ENCODE data around the gene ZCCHC4. TPM values are rescaled to one million over a fixed set of nuclear protein-coding genes. Genes with fewer than 3 reads are reported as not detected.
A peak's percentile ranks its signal among the peaks of the same experiment; 100 is the strongest.

ZCCHC4 gene, protein sequence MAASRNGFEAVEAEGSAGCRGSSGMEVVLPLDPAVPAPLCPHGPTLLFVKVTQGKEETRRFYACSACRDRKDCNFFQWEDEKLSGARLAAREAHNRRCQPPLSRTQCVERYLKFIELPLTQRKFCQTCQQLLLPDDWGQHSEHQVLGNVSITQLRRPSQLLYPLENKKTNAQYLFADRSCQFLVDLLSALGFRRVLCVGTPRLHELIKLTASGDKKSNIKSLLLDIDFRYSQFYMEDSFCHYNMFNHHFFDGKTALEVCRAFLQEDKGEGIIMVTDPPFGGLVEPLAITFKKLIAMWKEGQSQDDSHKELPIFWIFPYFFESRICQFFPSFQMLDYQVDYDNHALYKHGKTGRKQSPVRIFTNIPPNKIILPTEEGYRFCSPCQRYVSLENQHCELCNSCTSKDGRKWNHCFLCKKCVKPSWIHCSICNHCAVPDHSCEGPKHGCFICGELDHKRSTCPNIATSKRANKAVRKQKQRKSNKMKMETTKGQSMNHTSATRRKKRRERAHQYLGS
- total RNA-seq: 35.8 TPM

DNA sequence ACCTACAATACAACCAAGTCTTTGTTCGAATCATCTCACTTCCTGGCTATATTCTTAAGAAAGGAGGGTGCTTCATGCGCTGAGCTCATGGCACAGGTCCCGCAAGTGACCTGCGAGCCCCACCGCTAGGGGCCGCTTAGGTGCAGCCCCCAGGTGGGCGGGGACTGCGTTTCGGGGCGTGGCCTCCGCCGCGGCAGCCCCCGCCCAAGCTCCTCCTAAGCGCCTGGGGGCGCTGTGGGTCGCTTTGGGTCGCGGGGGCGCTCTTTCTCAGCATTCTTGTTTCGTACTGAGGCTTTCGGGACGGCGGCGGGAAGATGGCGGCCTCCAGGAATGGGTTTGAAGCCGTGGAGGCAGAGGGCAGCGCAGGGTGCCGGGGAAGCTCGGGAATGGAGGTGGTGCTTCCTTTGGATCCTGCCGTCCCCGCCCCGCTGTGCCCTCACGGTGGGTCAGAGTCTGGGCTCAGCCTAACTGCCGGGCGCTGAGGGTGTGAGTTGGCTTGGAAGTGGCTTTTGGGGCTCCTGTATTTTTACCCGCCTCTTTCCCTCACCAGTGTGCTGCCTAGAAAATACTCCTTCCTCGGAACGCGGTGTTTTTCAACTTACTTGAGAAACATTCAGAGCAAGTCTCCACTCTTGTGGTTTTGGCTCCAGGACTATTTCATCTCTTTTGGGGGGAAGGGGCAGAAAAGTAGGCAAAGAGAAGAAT lies at the start of gene ZCCHC4:
TSS of gene ZCCHC4 (plus strand) at position 279 of the 705 bp plus-strand sequence. CDS start at position 315, 36 bp downstream.
- peak; percentile 97 for DNase-seq

GRCh38 chr4:25271866-25272265 lies 40.7 kb upstream of the ZCCHC4 start:
- no peak for DNase-seq

DNA sequence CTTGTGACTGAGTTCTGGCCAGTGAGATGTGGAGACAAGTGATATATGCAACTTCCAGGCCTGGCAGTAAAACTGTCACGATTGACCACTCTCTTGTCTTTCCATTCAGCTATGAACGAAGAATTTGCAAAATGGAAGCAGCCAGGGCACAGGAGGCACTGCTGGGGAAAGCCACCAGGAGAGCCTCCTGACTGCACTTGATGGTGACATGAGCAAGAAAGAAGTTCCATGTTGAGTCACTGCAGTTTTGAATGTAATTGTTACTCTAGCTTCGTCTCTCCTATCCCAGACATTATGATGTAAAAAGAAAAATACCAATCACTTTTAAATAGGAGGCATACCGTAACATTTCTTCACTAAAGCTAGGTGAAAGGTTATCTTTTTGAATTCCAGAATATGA lies 32.4 kb upstream of the ZCCHC4 start:
- DNase-seq: no peak

- no peak for DNase-seq
These were observed 28.6 kb upstream of the ZCCHC4 start for GRCh38 chr4:25283948-25284347.

DNA sequence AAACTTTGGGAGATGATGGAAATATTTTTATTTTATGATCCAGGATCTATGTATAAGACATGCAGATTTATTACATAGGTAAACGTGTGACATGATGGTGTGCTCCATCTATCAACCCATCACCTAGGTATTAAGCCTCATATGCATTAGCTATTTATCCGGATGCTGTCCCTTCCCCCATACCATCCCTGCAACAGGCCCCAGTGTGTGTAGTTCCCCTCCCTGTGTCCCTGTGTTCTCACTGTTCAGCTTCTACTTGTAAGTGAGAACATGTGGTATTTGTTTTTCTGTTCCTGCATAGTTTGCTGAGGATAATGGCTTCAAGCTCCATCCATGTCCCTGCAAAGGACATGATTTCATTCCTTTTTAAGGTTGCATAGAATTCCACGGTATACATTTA lies 28.1 kb upstream of the ZCCHC4 start:
- no peak for DNase-seq

DNA sequence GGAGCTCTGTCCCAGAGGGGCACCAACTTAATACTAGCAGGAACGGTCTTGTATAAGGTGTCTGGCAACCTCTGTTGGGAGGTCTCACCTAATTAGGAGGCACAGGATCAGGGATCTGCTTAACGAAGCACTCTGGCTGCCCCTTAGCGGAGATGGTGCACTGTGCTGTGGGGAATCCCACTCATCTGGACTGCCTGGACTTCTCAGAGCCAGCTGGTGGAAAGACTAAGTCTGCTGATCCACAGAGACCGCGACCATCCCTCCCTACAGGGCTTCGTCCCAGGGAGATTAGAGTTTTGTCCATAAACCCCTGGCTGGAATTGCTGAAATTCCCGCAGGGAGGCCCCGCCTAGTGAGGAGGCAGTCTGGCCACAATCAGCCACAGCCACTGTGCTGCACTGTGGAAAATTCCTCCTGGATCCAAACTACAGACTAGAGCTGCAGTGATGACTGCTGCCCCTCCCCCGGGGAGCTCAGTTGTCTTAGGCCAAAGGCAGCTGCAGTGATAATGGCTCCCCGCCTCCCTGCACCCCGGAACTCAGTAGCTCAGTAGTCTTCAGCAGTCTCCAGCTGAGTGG lies 22.0 kb upstream of the ZCCHC4 start:
- no peak for DNase-seq

- DNase-seq: no peak
These were observed 21.3 kb upstream of the ZCCHC4 start for GRCh38 chr4:25291158-25291733.

DNA sequence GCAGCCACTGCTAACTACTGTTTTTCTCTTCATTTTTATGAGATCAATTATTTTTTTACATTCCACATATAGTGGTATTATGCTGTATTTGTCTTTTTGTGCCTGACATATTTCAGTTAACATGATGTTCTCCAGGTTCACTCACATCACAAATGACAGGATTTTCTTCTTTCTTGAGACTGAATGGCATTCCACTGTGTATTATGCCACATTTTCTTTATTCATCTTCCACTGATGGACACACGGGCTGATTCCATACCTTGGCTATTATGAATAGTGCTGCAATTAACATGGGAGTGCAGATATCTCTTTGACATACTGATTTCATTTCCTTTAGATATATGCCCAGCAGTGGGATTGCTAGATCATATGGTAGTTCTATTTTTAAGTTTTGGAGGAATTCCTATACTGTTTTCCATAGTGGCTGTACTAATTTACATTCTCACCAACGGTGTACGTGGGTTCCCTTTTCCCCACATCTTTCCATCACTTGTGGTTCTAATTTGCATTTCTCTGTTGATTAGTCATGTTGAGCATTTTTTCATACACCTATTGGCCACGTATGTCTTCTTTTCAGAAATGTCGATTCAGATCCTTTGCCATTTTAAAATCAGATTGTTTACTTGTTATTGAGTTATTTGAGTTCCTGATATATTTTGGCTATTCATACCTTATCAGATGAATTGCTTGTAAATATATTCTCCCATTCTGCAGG lies 14.9 kb upstream of the ZCCHC4 start:
- no peak for DNase-seq

DNA sequence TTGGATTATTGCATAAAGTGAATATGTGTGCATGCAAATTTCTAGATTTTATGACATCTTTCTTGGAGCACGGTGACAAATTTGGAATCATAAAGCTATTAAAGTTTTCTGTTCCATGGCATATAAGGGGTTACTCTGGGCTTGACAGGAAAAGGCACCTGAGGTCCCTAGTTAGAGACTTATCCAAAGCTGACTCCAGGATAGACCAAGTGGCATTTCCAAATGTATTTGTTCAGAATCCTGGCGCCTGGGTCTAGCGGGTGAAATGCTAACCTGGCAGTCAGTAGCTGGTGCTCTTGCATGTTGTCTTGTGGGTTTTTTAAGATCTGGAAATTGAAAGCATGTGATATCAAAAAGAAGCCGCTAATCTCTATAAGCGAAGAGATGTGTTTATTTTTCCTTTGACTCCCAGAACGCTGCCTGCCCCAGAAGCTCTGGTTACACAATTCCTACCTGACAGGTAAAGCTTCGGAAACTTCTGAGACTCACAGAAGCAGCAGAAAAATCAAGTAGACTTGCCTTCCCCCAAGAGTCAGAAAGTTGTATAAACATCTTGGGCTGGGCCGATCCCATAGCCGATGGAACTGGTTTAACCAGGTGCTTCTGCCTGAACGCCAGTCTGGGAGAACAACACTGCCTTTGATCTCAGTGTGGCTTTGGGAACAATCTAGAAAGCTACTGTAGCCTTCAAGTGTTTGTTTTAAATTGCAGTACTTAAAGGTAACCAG lies 12.9 kb upstream of the ZCCHC4 start:
- peak; percentile 64 for DNase-seq

DNA sequence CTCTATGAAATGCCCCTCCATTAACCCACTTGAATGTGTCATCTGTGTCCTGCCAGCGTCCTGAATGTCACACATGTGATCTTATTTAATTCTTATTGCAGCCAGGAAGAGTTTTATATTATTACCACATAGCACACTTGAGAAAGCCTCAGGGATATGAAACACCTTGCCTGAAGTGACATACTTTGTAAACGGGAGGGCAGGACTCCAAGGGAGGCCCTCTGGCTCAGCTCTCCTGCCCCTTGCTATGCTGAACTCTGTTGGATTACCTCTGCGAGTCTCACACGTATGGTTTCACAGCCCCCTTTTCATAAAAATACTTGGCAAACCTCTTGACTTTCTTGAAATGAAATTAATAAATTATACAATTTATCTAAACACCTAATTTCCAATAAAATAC lies 11.1 kb upstream of the ZCCHC4 start:
- no peak for DNase-seq

GRCh38 chr4:25302626-25303025 lies 9.9 kb upstream of the ZCCHC4 start:
- no peak for DNase-seq

- DNase-seq: no peak
These were observed 9.0 kb upstream of the ZCCHC4 start for GRCh38 chr4:25303578-25303977.

GRCh38 chr4:25306518-25307057 lies 6.0 kb upstream of the ZCCHC4 start:
- no peak for DNase-seq

GRCh38 chr4:25307596-25307995 lies 5.0 kb upstream of the ZCCHC4 start:
- peak; percentile 19 for DNase-seq

DNA sequence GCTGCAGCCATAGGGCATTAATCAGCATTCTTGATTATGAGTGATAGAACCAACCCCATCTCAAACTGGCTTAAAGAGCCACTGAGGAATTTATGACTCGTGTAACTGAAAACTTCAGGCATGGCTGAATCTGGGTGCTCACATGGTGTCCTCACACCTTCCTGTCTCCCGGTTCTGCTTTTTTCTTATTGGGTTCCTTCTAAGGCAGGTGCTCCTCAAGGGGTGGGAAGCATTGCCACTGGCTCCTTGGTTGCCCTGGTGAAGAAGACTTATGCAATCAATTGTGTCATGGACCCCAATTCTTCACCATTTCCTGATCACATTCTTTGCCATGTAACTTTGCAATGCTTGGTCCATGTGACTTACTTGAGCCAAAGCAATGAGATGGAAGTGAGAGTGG lies 4.3 kb upstream of the ZCCHC4 start:
- no peak for DNase-seq

GRCh38 chr4:25308761-25309160 lies 3.8 kb upstream of the ZCCHC4 start:
- no peak for DNase-seq

- DNase-seq: no peak
These were observed 2.3 kb upstream of the ZCCHC4 start for GRCh38 chr4:25310066-25310802.

- no peak for DNase-seq
These were observed 1.8 kb upstream of the ZCCHC4 start for GRCh38 chr4:25310803-25311166.

DNA sequence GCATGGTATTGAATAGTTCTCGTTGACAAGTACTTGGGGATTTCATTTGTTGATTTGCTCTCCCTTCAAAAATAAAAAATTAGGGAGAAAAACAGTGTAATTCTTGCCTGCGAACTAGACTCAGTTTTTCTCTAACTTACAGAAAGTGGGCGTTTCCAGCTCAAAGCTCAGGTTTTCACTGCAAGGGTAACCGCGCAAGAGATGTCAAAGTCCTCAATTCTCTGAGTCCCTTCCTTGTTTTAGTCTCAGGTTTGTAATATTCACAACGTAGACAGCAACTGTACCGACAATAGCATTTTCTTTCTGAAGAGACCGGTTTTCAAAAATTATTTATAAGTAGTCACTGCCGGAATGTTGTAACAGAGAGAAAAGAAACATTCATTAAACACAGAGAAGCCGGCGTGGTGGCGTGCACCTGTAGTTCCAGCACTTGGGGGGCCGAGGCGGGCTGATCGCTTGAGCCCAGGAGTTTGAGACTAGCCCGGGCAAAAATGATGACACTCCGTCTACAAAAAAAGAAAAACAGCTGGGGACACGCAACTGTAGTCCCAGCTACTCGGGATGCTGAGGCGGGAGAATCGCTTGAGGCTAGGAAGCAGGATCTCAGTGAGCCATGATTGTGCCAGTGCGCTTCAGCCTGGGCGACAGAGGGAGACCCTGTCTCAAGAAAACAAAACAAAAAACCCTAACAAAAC lies 774 bp downstream of the ZCCHC4 start:
- DNase-seq: no peak

- DNase-seq: no peak
These were observed 7.8 kb downstream of the ZCCHC4 start for GRCh38 chr4:25320336-25320735.
